Measurements from ENCODE around the gene RNF180. TPM values are rescaled to one million over a fixed set of nuclear protein-coding genes. Genes with fewer than 3 reads are reported as not detected.

The RNF180 gene
- under 0.01 TPM for total RNA-seq

- peak in 2 of 3 donors; percentile 34 to 48 for DNase-seq (ENCODE audit: low read depth in 2 of 3, low spot score in 2 of 3)
Measured at GRCh38 chr5:64165500-64166200, at the start of gene RNF180. TSS of gene RNF180 (plus strand) at chr5:64165843. CDS start at chr5:64200808, 34,965 bp downstream.

- DNase-seq (ENCODE audit: low read depth in 2 of 3, low spot score in 2 of 3) = no peak
Measured at GRCh38 chr5:64125521-64125920, 40.1 kb upstream of the RNF180 start.

- DNase-seq (ENCODE audit: low read depth in 2 of 3, low spot score in 2 of 3) = no peak
Measured at GRCh38 chr5:64126202-64126741, 39.4 kb upstream of the RNF180 start.

- DNase-seq (ENCODE audit: low read depth in 2 of 3, low spot score in 2 of 3) = no peak
Measured at GRCh38 chr5:64140018-64140417, 25.6 kb upstream of the RNF180 start.

- no peak for DNase-seq (ENCODE audit: low read depth in 2 of 3, low spot score in 2 of 3)
Measured at GRCh38 chr5:64144425-64145215, 21.0 kb upstream of the RNF180 start.

- DNase-seq (ENCODE audit: low read depth in 2 of 3, low spot score in 2 of 3) = no peak
Measured at GRCh38 chr5:64145216-64145895, 20.3 kb upstream of the RNF180 start.

- no peak for DNase-seq (ENCODE audit: low read depth in 2 of 3, low spot score in 2 of 3)
Measured at GRCh38 chr5:64147379-64147778, 18.3 kb upstream of the RNF180 start.

- DNase-seq (ENCODE audit: low read depth in 2 of 3, low spot score in 2 of 3) = peak in 2 of 3 donors; percentile 22 to 40
Measured at GRCh38 chr5:64147849-64148441, 17.7 kb upstream of the RNF180 start.

- no peak for DNase-seq (ENCODE audit: low read depth in 2 of 3, low spot score in 2 of 3)
Measured at GRCh38 chr5:64149268-64149667, 16.4 kb upstream of the RNF180 start.

GRCh38 chr5:64149857-64150521 lies 15.7 kb upstream of the RNF180 start:
- no peak for DNase-seq (ENCODE audit: low read depth in 2 of 3, low spot score in 2 of 3)

- no peak for DNase-seq (ENCODE audit: low read depth in 2 of 3, low spot score in 2 of 3)
Measured at GRCh38 chr5:64156261-64156660, 9.4 kb upstream of the RNF180 start.

- DNase-seq (ENCODE audit: low read depth in 2 of 3, low spot score in 2 of 3) = no peak
Measured at GRCh38 chr5:64158827-64159226, 6.8 kb upstream of the RNF180 start.

GRCh38 chr5:64160201-64160600 lies 5.4 kb upstream of the RNF180 start:
- DNase-seq (ENCODE audit: low read depth in 2 of 3, low spot score in 2 of 3) = no peak

- no peak for DNase-seq (ENCODE audit: low read depth in 2 of 3, low spot score in 2 of 3)
Measured at GRCh38 chr5:64161420-64161819, 4.2 kb upstream of the RNF180 start.

GRCh38 chr5:64163135-64163534 lies 2.5 kb upstream of the RNF180 start:
- DNase-seq (ENCODE audit: low read depth in 2 of 3, low spot score in 2 of 3) = no peak

- DNase-seq (ENCODE audit: low read depth in 2 of 3, low spot score in 2 of 3) = no peak
Measured at GRCh38 chr5:64163746-64164145, 1.9 kb upstream of the RNF180 start.

GRCh38 chr5:64164166-64164565 lies 1.5 kb upstream of the RNF180 start:
- no peak for DNase-seq (ENCODE audit: low read depth in 2 of 3, low spot score in 2 of 3)

- DNase-seq (ENCODE audit: low read depth in 2 of 3, low spot score in 2 of 3) = peak in 1 of 3 donors; percentile 8
Measured at GRCh38 chr5:64165160-64165499, 513 bp upstream of the RNF180 start.

- peak in 1 of 3 donors; percentile 30 for DNase-seq (ENCODE audit: low read depth in 2 of 3, low spot score in 2 of 3)
Measured at GRCh38 chr5:64166201-64166959, 737 bp downstream of the RNF180 start.

- no peak for DNase-seq (ENCODE audit: low read depth in 2 of 3, low spot score in 2 of 3)
Measured at GRCh38 chr5:64176301-64176700, 10.7 kb downstream of the RNF180 start.
